ENCODE data around the gene PRIM1.
"Not testable (repeated sequence)": the region's sequence is repeated elsewhere in the genome, so short reads cannot be mapped to it uniquely, and the experiment has no call there.

The PRIM1 gene

DNA sequence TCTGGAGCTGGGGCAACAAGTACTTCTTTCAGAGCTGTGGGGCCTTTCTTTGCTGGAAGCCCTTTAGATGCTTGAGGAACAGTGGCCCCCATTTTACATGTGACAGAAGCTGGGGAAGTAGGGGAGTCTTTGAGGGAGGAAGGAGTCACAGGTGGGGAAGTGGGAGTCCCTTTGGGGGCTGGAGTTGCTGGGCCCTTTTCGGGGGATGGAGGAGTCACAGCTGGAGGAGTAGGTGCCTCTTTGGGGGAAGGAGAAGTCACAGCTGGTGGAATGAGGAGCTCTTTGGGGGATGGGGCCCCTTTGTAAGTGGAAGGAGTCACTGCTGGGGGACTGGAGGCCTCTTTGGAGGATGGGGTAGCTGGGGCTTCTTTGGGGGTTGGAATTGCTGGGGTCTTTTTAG lies 35.7 kb downstream of the PRIM1 start:
- no peak for DNase-seq

DNA sequence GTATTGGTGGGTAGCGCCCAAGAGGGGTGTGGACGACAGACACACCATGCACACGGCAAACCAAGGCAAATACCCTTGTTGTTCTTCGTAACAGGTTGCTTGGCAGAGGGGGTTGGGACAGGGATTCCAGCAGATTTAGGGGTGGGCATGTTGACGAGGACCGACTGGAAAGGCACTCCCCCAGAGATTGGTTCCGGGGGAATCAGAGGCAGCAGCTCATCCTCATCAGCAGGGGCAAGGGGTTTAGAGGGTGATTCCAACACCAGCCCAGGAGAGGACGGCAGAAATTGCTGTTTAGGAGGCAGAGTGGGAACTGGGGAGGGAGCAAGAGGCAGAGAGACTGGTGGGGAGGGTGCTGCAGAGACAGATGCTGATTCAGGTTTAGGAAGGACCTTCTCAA lies 36.3 kb downstream of the PRIM1 start:
- no peak for DNase-seq

DNA sequence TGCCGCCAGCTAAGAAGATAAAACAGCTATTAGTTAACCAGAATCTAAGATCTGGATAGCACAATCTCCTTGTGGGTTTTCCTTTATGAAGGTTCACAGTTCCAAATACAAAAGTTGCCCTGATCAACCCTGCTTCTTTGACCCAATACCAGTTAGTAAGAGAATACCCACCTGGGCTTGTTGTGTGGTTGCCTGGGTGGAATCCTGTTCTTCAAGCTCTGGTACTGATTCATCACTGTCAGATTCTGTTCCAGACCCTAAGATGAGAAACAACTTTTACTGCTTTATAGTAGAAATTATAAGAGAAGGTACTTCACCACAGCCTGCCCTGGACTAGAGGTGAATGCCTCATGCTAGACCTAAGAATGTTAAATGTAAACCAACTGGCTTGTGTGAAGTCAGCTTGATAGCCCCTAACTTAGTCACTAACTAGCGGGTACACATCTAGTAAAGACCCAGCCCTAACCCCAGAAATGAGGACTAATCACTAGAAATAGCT lies 37.6 kb downstream of the PRIM1 start:
- no peak for DNase-seq

DNA sequence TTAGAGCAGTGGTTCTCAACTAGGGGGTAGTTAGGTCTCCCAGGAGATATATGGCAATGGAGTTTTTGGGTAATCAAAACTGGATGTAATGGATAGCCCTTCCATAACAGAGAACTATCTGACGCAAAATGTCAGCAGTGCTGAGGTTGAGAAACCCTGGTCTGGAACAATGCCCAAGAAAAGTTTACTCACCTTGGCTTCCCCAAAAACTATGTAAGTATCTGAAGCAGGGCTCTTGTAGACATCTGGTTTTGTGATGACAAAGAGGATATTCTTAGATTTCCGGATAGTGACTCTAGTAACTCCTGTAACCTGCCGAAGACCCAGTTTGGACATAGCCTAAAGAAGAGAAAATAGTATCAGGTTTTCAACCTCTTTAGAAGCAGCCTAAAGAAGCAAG lies 38.8 kb downstream of the PRIM1 start:
- no peak for DNase-seq

DNA sequence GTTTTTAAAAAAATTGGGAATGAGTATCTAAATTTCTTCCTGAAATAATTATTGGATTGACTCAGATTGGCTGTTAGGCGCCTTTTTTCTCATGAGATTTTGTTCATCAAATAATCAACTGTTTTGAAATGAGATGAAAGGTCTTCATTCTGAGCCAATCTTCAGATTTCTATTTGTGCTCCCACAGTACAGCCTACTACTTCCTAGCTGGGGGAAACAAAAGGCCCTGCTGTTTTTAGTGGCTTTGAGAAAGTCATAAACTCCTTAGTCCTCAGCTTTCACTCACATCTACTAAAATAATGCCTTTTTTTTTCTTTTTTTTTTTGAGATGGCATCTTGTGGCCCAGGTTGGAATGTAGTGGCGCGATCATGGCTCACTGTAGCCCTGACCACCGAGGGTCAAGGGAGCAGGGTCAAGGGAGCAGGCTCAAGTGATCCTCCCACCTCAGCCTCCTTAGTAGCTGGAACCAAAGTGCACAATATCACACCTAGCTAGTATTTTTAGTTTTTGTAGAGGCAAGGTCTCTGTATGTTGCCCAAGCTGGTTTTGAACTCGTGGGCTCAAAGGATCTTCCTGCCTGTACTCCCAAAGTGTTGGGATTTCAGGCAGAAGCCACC lies 42.3 kb downstream of the PRIM1 start:
- DNase-seq: no peak

DNA sequence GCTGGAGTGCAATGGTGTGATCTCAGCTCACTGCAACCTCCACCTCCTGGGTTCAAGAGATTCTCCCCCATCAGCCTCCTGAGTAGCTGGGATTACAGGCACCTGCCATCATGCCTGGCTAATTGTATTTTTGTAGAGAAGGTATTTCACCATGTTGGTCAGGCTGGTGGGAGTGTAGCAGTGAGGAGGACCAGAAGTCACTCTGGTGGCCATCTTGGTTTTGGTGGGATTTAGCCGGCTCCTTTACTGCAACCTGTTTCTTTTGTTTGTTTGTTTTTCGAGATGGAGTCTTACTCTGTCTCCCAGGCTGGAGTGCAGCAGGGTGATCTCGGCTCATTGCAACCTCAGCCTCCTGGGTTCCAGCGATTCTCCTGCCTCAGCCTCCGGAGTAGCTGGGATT lies 47.6 kb downstream of the PRIM1 start:
- not testable (repeated sequence) for DNase-seq

DNA sequence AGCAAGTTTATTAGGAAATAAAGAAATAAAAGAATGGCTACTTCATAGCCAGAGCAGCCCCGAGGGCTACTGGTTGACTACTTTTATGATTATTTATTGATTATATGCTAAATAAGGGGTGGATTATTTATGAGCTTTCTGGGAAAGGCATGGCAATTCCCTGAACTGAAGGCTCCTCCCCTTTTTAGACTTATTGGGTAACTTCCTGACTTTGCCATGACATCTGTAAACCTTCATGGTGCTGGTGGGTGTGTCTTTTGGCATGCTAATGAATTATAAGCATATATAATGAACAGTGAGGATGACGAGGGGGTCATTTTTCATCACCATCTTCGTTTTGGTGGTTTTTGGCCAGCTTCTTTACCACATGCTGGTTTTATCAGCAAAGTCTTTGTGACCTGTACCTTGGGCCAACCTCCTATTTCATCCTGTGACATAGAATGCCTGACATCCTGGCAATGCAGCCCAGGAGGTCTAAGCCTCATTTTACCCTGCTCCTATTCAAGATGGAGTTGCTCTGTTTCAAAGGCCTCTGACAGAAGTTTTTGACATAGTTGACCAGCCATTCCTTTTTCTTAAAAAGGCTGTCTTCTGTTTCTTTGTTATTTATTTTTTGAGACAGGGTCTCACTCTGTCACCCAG lies 53.0 kb downstream of the PRIM1 start:
- no peak for DNase-seq

DNA sequence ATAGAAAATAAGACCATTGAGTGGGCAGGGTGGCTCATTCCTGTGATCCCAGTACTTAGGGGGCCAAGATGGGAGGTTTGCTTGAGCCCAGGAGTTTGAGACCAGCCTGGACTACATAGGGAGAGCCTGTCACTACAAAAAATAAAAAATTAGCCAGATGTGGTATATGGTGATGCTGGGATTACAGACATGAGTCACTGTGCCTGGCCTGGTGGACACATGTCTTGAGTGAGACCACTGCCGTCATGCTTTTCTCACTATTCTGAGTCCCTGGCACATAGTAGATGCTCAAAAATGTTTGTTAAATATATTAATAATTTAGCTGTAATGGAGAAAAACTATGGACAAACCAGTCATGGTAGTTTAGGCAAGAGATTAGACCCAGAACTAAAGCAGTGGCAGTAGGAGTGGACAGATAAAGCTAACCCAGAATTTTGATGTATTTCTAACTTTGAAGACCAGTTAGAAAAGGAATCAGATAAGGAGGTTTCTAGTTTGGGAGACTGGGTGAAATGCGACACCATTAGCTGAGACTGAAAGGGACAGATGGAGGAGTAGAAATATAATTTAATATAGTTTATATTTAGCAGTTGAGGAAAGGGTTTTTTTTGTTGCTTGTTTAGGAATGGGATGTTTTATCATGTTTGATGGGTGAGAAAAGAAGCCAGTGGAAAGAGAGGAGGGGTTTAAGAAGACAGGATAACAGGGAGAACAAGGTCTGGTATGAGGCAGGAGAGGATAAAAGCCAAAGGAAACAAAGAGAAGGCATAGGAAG lies 56.6 kb downstream of the PRIM1 start:
- DNase-seq: no peak

DNA sequence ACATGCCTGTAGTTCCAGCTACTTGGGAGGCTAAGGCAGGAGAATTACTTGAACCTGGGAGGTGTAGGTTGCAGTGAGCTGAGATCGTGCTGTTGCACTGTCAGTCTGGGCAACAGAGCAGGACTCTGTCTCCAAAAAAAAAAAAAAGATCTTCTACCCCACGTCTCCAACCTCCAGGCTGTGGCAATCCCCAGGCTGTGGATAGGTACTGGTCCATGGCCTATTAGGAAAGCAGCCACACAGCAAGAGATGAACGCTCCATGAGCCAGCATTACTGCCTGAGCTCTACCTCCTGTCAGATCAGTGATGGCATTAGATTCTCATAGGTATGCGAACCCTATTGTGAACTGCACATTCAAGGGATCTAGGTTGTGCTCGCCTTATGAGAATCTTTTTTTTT lies 58.0 kb downstream of the PRIM1 start:
- no peak for DNase-seq

DNA sequence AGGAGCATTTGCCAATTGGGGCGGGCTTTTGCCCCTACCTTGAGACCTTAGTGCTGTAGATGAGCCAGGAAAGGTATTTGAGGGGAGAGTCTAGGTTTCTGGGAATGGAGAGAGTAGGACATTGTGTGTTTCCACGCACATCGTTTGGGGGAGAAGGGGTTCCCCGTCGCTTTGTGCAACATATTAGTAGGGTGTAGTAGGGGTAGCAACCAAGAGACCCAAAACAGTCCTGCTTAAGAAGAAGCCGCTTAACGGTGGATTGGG lies 63.3 kb downstream of the PRIM1 start:
- DNase-seq: no peak

DNA sequence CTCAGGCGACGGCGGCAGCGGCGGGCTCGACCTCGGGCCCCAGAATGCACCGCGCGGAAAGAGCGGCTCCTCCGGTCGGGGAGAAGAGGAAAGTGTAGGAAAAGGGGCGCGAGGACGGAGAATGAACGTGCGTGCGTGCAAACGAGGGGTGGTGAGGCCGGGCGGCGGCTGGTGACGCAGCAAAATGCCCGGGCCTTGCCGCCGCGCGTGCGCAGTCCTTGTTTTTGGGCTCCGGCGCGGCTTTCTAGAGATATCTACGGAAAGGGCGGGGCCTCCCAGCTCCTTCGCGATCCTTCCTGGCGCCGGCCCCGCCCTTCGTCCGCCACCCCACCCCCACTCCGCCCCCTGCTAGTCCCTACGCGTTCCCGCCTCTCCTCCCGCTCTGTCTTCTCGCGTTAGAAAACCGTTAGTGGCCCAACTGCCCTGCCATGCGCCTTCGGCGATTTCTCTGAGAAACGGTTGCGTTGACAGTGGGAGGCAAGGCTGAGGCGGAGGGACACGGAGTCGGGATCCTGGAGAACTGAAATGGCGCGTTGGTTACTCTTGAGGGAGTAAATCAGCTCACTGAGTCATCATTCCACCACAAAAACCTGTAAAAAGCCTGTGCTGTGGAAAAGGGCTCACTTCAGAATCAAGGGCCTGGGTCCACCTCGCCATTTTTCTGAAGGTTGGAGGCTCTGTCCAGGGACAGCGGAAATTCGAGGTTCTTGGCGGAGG lies 63.8 kb downstream of the PRIM1 start, which contains the start of gene PTGES3:
PTGES3 (minus strand) TSS at position 156 of the 717 bp plus-strand sequence. CDS start 285 bp downstream, outside the sequence.
- DNase-seq: peak; percentile 98

DNA sequence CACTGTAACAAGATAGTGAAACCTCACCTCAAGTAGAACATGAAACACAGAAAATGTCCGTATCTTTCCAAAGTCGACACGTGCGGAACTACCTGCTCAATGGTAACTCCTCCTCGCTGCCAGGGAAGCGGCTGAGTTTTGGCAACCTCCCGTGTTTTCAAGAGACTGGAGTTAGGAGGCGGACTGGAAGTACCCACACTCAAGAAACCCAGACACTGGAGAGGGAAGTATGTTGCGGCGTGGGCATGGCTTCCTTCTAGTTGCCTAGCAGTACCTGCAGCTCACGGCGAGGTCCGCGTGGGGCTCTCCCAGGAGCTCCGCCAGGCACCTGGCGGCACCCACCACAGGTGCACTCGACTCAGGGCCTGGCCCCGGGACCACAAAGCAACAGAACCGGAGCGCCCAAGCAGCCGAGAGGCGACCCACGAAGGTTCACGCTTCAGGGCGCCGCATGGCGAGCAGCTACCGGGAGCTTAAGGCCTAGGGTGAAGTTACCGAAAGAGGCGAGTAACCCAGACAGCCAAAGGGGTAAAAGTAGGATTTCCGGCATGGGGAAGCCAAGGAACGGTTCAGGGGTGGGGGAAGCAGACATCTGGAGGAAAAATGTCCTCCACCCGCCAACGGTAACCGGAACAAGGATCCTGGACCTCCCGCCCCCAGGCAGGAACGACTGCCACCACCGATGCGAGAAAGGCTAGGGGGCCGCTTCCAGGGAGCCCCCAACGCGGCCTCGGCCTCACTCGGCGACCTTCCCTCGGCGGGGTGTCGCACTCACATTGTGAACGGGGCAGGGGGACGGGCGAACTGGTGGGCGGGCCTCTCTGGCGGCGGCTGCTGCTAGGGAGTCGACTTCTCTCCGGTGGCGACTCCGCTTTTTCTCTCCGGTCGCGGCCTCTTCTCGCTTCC lies 64.6 kb downstream of the PRIM1 start:
- DNase-seq: peak; percentile 56

DNA sequence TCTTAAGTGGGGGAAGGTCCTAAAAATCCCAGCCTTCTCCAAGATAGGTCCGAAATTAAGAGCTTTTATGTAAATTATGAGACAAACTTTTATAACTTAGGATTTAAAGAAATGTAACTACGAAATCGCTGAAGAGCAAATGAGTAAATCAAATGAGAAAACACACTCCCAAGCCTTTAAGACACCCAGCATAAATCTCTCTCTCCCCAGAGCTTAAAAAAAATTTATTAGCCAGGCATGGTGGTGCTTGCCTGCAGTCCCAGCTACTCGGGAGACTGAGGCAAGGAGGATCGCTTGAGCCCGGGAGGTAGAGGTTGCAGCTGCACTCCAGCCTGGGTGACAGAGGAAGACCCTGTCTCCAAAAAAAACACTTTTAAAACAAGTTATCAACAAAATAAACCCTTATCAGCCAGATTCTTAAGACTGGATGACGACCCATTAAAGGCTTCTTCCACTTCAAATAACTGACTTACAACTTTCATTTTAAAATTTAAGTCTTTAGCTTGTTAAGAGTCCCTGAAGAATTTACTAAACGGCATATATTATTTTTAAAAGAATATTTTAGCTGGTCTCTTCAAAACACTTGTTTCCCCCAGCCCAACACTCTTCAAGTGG lies 67.3 kb downstream of the PRIM1 start:
- DNase-seq: no peak

DNA sequence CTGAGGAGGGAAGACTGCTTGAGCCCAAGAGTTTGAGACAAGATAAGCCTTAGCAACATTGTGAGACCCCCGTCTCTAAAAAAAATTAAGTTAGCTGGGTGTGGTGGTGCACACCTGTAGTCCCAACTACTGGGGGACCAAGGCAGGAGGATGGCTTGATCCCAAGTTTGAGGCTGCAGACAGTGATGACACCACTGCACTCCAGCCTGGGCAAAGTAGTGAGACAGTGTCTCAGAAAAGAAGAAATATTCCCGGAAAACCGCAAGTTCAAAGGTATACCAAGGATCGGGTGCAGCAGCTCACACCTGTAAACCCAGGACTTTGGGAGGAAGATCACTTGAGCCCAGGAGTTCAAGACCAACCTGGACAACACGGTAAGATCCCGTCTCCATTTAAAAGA lies 69.8 kb downstream of the PRIM1 start:
- no peak for DNase-seq
